Spleen (tissue), 7 donors: Measurements from ENCODE around the gene SLIT3.

Experiments
- CTCF ChIP-seq, 11 experiments: fragments of 200-600 bp in 7 of 11; fragments of 450-650 bp in 4 of 11; sonication (generic) in 4 of 11; IDR thresholded peaks in 8 of 11; conservative IDR thresholded peaks in 3 of 11; 1 replicate in 7 of 11; 2 replicates in 4 of 11; pipeline versions ENCODE4 v1.4.0 to v1.8.0; 2016 to 2021; ENCODE audit warnings: antibody characterized with exemption in 11 of 11, inconsistent platforms in 4 of 11, mild to moderate bottlenecking in 1 of 11
- POLR2AphosphoS5 ChIP-seq, 3 donors: sonication (generic); formaldehyde crosslinking; IDR thresholded peaks; one replicate each; pipeline ENCODE4 v1.5.1; 2017; ENCODE audit warnings: antibody characterized with exemption in 3 of 3
- donor health status: DM: no; HTN: no; CAD: no; lungs with moderate emphysema.
- donor health status: DM: no; HTN: no; CAD: no.
- donor health status: DM: no; HTN: no; CAD: no.

GRCh38 chr5:169006842-169007790, 293.8 kb downstream of the SLIT3 start:
- no peak for TF ChIP-seq POLR2AphosphoS5 (IDR thresholded peaks at IDR 0.05)
- no peak for TF ChIP-seq CTCF (IDR thresholded peaks at IDR 0.05 in 8 of 11, conservative IDR thresholded peaks at IDR 0.05 in 3 of 11)
